Heart right ventricle (tissue), 16 donors: ENCODE measurements around the gene BICRAL. TPM values are rescaled to one million over a fixed set of nuclear protein-coding genes. Genes with fewer than 3 reads are reported as not detected.

ENCODE experiments used
- ATAC-seq, 8 donors: fragments of 200-7000 bp; cut with Tn5 transposase; one replicate each; pipeline ENCODE4 v1.9.1; 2020; ENCODE audit warnings: mild to moderate bottlenecking in 8 of 8, moderate library complexity in 8 of 8, moderate number of reproducible peaks in 1 of 8
- DNase-seq, 2 donors: peaks; one replicate each; pipeline ENCODE4 v3.0.0-alpha.2; 2020
- H3K27ac ChIP-seq, 10 donors: fragments of 200-600 bp; sonication (generic) in 2 of 10; one replicate each; pipeline versions ENCODE4 v1.5.0 to v1.8.0; 2020 to 2022; ENCODE audit warnings: mild to moderate bottlenecking in 3 of 10
- H3K27me3 ChIP-seq, 7 donors: fragments of 200-600 bp; one replicate each; pipeline ENCODE4 v1.8.0; 2021 to 2022; ENCODE audit warnings: mild to moderate bottlenecking in 2 of 7
- H3K36me3 ChIP-seq, 9 donors: fragments of 200-600 bp; sonication (generic) in 1 of 9; one replicate each; pipeline versions ENCODE4 v1.5.0 to v1.8.0; 2020 to 2022; ENCODE audit warnings: mild to moderate bottlenecking in 2 of 9
- H3K4me1 ChIP-seq, 9 donors: fragments of 200-600 bp; sonication (generic) in 1 of 9; one replicate each; pipeline versions ENCODE4 v1.5.0 to v1.8.0; 2020 to 2022; ENCODE audit warnings: mild to moderate bottlenecking in 4 of 9
- H3K4me3 ChIP-seq, 10 donors: fragments of 200-600 bp; sonication (generic) in 2 of 10; one replicate each; pipeline versions ENCODE4 v1.5.0 to v1.8.0; 2020 to 2022; ENCODE audit warnings: mild to moderate bottlenecking in 7 of 10, moderate library complexity in 2 of 10
- H3K9me3 ChIP-seq, 11 donors: fragments of 200-600 bp in 10 of 11; sonication (generic) in 2 of 11; one replicate each; pipeline versions ENCODE4 v1.5.0 to v1.8.0; 2013 to 2022; ENCODE audit warnings: mild to moderate bottlenecking in 2 of 11, control low read depth in 1 of 11, moderate library complexity in 1 of 11
- WGBS, 2 donors: extraction: QIAGEN DNeasy Blood & Tissue Kit; methylation state at CpG; one replicate each; pipeline ENCODE4 v1.1.7; 2013; ENCODE audit warnings: inconsistent platforms in 1 of 2; 5-methylcytosine and 5-hydroxymethylcytosine counted together
- intact Hi-C, 10 donors: fragments of 100-400 bp; cut with DNase I; formaldehyde crosslinking; loops; one replicate each; pipeline versions ENCODE4 v1.11.1 to v1.14.2; 2022
- polyA plus RNA-seq, 2 donors: library from polyadenylated mRNA; stranded (reverse); fragments of 200-250 nt; gene quantifications; one replicate each; pipeline ENCODE4 v1.2.3, GENCODE V29; 2013
- total RNA-seq, 10 donors: library from RNA; stranded (reverse); fragmentation: NEBNext Ultra II Directional in 3 of 10; extraction: Animal tissue kit (Norgen Biotek cat#: 25700) in 3 of 10; gene quantifications; one replicate each; pipeline versions ENCODE4 v1.2.1 to v1.2.4, GENCODE V29; 2021 to 2023
- TF ChIP-seq, protein P1 (sequence below), 9 donors: fragments of 200-600 bp; sonication (generic) in 2 of 9; IDR thresholded peaks; one replicate each; pipeline versions ENCODE4 v1.5.0 to v1.8.0; 2021 to 2022; ENCODE audit warnings: antibody characterized with exemption in 9 of 9, mild to moderate bottlenecking in 5 of 9, moderate library complexity in 1 of 9
- donor health status: Arrhythmogenic right ventricular cardiomyopathy.
- donor health status: ischemic (EF 13 %, LVEDD 7.1; RV severe dilation, severe dysfunction).
- donor health status: healthy with polysubstance abuse.
- donor health status: DM: no; HTN: yes; CAD: no.
- donor health status: DM: no; HTN: no; CAD: no.
- donor health status: ischemic (EF 25% LVEDD 6.9; RV normal size, moderate dysfunction).
- donor health status: ischemic (EF 25% LVEDD 5.7; RV mildly dilated, moderate dysfunction).
- donor health status: healthy.
- donor health status: DM: yes; HTN: yes; CAD: no.
- donor health status: Ischemic cardiomyopathy.
- donor health status: ischemic (EF 35%, LVEDD 5.7; RV mildly dilated, moderate dysfunction).
- donor health status: nonischemic (EF 11% LVEDD 7.7; RV severe dilation, severe dysfunction).
- donor health status: DM: yes; HTN: yes; CAD: no.
- donor health status: PGD.
- donor health status: ischemic (EF 29% LVEDD 5.4; RV normal size, mild dysfunction).
- donor health status: nonischemic (EF 23%, LVEDD 6.1; RV moderate dilation, normal function).

The BICRAL gene
- total and polyA plus RNA-seq, 12 donors, result 2.7 to 15.7 (median 13.4) TPM

DNA sequence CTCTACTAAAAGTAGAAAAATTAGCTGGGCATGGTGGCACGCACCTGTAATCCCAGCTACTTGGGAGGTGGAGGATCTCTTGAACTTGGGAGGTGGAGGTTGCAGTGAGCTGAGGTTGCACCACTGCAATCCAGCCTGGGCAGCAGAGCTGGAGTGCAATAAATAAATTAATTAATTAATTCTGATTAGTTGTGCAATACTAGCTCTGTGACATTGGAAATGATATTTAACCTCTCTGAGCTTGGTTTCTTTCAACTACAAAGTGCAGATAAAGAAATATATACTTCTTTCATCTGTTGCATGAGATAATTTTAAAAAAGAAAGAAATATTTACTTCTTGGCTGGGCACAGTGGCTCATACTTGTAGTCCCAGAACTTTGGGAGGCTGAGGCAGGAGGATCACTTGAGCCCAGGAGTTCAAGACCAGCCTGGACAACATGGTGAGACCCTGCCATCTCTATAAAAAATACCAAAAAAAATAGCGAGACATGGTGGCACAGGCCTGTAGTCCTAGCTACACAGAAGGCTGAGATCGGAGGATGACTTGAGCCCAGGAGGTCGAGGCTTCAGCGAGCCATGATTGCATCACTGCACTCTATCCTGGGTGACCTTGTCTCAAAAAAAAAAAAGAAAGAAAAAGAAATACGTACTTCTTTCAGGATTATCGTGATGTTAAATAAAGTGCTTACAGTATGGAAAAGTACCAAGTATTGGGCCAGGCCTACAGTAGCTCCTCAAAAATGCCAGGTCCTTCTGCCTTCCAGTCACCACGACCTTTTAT is 20.4 kb upstream of the BICRAL start:
- DNase-seq (no peak), ATAC-seq (no peak)
- Histone ChIP-seq H3K4me1 (peaks cover 0 to 6% (median 0%) of the 10 kb centered on the region in 9 donors), H3K4me3 (no peak overlapping the region), H3K36me3 (peaks cover 0 to 35% (median 0%) of the 10 kb centered on the region in 9 donors), H3K9me3 (no peaks in the 10 kb centered on the region), H3K27me3 (no peaks in the 10 kb centered on the region), H3K27ac (no peak overlapping the region)
- 88 to 93% methylated on average over 8 of the region's 8 CpGs for WGBS, 2 donors
- TF ChIP-seq, protein P1, sequence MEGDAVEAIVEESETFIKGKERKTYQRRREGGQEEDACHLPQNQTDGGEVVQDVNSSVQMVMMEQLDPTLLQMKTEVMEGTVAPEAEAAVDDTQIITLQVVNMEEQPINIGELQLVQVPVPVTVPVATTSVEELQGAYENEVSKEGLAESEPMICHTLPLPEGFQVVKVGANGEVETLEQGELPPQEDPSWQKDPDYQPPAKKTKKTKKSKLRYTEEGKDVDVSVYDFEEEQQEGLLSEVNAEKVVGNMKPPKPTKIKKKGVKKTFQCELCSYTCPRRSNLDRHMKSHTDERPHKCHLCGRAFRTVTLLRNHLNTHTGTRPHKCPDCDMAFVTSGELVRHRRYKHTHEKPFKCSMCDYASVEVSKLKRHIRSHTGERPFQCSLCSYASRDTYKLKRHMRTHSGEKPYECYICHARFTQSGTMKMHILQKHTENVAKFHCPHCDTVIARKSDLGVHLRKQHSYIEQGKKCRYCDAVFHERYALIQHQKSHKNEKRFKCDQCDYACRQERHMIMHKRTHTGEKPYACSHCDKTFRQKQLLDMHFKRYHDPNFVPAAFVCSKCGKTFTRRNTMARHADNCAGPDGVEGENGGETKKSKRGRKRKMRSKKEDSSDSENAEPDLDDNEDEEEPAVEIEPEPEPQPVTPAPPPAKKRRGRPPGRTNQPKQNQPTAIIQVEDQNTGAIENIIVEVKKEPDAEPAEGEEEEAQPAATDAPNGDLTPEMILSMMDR (IDR thresholded peaks at IDR 0.05), result no peak
- intact Hi-C loops, result no loop called here

DNA sequence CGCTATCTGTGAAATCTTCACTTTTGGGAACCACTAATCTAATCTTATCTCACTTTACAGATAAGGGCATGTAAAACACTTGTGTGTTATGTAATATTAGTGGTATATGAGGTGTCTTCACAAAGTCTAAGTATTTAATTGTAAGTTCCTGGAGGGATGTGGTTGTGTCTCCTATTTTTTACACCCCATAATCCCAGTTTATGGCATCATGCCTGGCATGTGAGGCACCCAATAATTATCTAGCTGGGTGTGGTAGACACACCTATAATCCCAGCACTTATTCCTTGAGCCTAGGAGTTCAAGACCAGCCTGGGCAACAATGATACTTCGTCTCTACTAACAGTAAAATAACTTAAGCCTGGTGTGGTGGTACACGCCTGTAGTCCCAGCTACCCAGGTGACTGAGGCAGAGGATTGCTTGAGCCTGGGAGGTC is 19.4 kb upstream of the BICRAL start:
- peaks cover 0 to 8% (median 2%) of the 10 kb centered on the region in 9 donors for H3K4me1 ChIP-seq
- peaks cover 0 to 36% (median 0%) of the 10 kb centered on the region in 9 donors for H3K36me3 ChIP-seq
- DNase-seq (no peak), ATAC-seq (no peak)
- 97 to 98% methylated on average over 3 of the region's 3 CpGs for WGBS, 2 donors
- H3K4me3 ChIP-seq, result no peak overlapping the region
- TF ChIP-seq, protein P1 (IDR thresholded peaks at IDR 0.05), result no peak
- H3K9me3 ChIP-seq, result no peaks in the 10 kb centered on the region
- no peak overlapping the region for H3K27ac ChIP-seq
- no peaks in the 10 kb centered on the region for H3K27me3 ChIP-seq
- intact Hi-C loops, result no loop called here

DNA sequence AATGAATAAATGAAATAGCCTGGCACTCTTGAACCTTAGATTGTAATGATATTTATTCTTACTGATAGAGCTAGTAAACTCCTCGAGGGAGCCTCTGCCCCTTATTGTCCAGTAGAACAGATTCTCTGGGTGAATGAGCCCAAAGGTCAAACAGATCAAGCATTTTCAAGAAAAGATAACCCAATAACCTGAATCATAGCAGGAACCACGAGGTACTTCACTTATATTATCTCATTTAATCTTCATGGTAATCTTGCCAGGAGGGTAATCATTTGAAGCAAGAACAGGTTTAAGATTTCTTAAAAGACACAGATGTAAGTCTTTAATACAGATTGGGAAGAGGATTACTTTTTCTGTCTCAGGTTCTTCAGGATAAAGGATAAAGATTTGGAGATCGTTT is 18.9 kb upstream of the BICRAL start:
- ATAC-seq, result no peak
- H3K4me1 ChIP-seq, result peaks cover 0 to 13% (median 4%) of the 10 kb centered on the region in 9 donors
- no peak overlapping the region for H3K4me3 ChIP-seq
- H3K27ac ChIP-seq, result no peak overlapping the region
- peaks cover 0 to 36% (median 0%) of the 10 kb centered on the region in 9 donors for H3K36me3 ChIP-seq
- H3K9me3 ChIP-seq, result no peaks in the 10 kb centered on the region
- H3K27me3 ChIP-seq, result no peaks in the 10 kb centered on the region
- TF ChIP-seq, protein P1 (IDR thresholded peaks at IDR 0.05), result no peak
- 76 to 78% methylated on average over 3 of the region's 3 CpGs for WGBS, 2 donors
- no peak for DNase-seq
- intact Hi-C loops, result no loop called here

DNA sequence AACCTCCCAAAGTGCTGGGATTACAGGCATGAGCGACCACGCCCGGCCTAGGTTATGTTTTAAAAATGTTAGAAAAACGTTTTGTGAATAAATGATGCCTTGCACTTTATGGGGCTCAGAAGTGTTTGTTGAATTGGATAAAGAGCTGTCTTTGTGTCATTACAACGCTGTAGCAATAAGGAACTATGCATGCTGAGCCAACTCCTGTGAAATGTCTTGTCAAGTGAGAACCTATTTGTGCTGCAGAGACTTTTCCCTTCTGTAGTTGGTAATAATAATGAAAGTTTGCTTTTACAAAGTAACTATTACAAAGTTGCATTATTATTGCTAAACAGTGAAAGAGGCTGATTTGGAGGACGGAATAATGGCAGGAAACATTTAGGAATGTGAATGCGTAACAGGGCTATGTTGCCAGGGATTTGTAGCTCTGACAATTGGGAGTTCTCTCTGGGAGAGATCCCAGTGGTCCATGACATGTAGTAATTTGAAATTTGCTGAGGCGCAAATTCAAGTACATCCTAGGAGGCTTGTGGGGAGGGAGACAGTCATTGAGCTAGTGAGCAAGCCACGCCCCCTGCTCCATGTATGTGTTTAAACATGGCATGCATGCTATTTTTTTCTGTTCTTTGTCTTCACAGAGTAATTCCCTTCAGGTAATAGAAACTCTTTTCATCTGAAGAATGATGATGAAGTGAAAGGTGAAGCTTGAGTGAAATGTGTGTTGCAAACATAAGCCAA is 16.8 kb upstream of the BICRAL start:
- WGBS, 2 donors, result 89 to 90% methylated on average over 9 of the region's 9 CpGs
- no peaks in the 10 kb centered on the region for H3K27me3 ChIP-seq
- no peak for ATAC-seq

More for the DNA sequence above, 16.8 kb upstream of the BICRAL start:
- no peak overlapping the region for H3K4me3 ChIP-seq
- peaks cover 0 to 17% (median 0%) of the 10 kb centered on the region in 9 donors for H3K36me3 ChIP-seq
- intact Hi-C loops, result no loop called here
- TF ChIP-seq, protein P1 (IDR thresholded peaks at IDR 0.05), result no peak
- no peak for DNase-seq
- H3K4me1 ChIP-seq, result peaks cover 0 to 12% (median 6%) of the 10 kb centered on the region in 9 donors
- no peak overlapping the region for H3K27ac ChIP-seq
- no peaks in the 10 kb centered on the region for H3K9me3 ChIP-seq
